ENCODE data around the gene HAUS7. TPM values are rescaled to one million over a fixed set of nuclear protein-coding genes. Genes with fewer than 3 reads are reported as not detected.

The HAUS7 gene
- total and polyA plus RNA-seq, 4 donors = 11.3 to 42.9 (median 28.0) TPM

- Histone ChIP-seq H3K9me3 (ENCODE audit: control insufficient read depth in 4 of 4, insufficient read depth in 3 of 4, low read length in 3 of 4) (peaks cover 0 to 4% (median 0%) of the 10 kb centered on the region in 4 donors), H3K27me3 (ENCODE audit: control insufficient read depth in 3 of 3, insufficient read depth in 3 of 3, low read length in 2 of 3) (no peaks in the 10 kb centered on the region), H3K36me3 (ENCODE audit: control insufficient read depth in 4 of 4, insufficient read depth in 4 of 4, low read length in 4 of 4) (no peaks in the 10 kb centered on the region), H3K4me1 (ENCODE audit: control insufficient read depth in 5 of 5, insufficient read depth in 5 of 5, low read length in 5 of 5) (peaks cover 0 to 37% (median 11%) of the 10 kb centered on the region in 5 donors), H3K27ac (ENCODE audit: low read depth in 1 of 2, low read length in 1 of 2) (no peak overlapping the region), H3K4me3 (no peak overlapping the region), H3K9ac (ENCODE audit: insufficient read depth in 1 of 2, low read length in 2 of 2) (no peak overlapping the region)
- no peak for DNase-seq
- WGBS, 2 donors = 91% methylated on average over 13 of the region's 13 CpGs; no CpG with 5 or more reads in 1 of the 2 donors
- ATAC-seq (ENCODE audit: insufficient read depth, low FRiP score) = no peak
- no peak for TF ChIP-seq CTCF (IDR thresholded peaks at IDR 0.05; ENCODE audit: control extremely low read depth, extremely low read depth)
Observed at GRCh38 chrX:153481043-153481442, 10.7 kb upstream of the HAUS7 start.

- H3K27me3 ChIP-seq (ENCODE audit: control insufficient read depth in 3 of 3, insufficient read depth in 3 of 3, low read length in 2 of 3) = no peaks in the 10 kb centered on the region
- peaks cover 0 to 7% (median 0%) of the 10 kb centered on the region in 4 donors for H3K9me3 ChIP-seq (ENCODE audit: control insufficient read depth in 4 of 4, insufficient read depth in 3 of 4, low read length in 3 of 4)
- H3K4me3 ChIP-seq = no peak overlapping the region
- no peak overlapping the region for H3K9ac ChIP-seq (ENCODE audit: insufficient read depth in 1 of 2, low read length in 2 of 2)
- WGBS, 2 donors = 84 to 90% methylated on average over 2 to 16 of the region's 16 CpGs
- no peak for TF ChIP-seq CTCF (IDR thresholded peaks at IDR 0.05; ENCODE audit: control extremely low read depth, extremely low read depth)
- H3K36me3 ChIP-seq (ENCODE audit: control insufficient read depth in 4 of 4, insufficient read depth in 4 of 4, low read length in 4 of 4) = no peaks in the 10 kb centered on the region
- no peak for DNase-seq
- ATAC-seq (ENCODE audit: insufficient read depth, low FRiP score) = no peak
- no peak overlapping the region for H3K27ac ChIP-seq (ENCODE audit: low read depth in 1 of 2, low read length in 1 of 2)
- peaks cover 0 to 30% (median 11%) of the 10 kb centered on the region in 5 donors for H3K4me1 ChIP-seq (ENCODE audit: control insufficient read depth in 5 of 5, insufficient read depth in 5 of 5, low read length in 5 of 5)
Observed at GRCh38 chrX:153478746-153479145, 8.4 kb upstream of the HAUS7 start.

- Histone ChIP-seq H3K27me3 (ENCODE audit: control insufficient read depth in 3 of 3, insufficient read depth in 3 of 3, low read length in 2 of 3) (no peaks in the 10 kb centered on the region), H3K9ac (ENCODE audit: insufficient read depth in 1 of 2, low read length in 2 of 2) (no peak overlapping the region), H3K4me3 (no peak overlapping the region), H3K9me3 (ENCODE audit: control insufficient read depth in 4 of 4, insufficient read depth in 3 of 4, low read length in 3 of 4) (peaks cover 0 to 7% (median 0%) of the 10 kb centered on the region in 4 donors), H3K36me3 (ENCODE audit: control insufficient read depth in 4 of 4, insufficient read depth in 4 of 4, low read length in 4 of 4) (no peaks in the 10 kb centered on the region), H3K27ac (ENCODE audit: low read depth in 1 of 2, low read length in 1 of 2) (no peak overlapping the region), H3K4me1 (ENCODE audit: control insufficient read depth in 5 of 5, insufficient read depth in 5 of 5, low read length in 5 of 5) (peaks cover 0 to 30% (median 11%) of the 10 kb centered on the region in 5 donors)
- DNase-seq (peak in 2 of 3 donors; percentile 34 to 46), ATAC-seq (ENCODE audit: insufficient read depth, low FRiP score) (no peak)
- TF ChIP-seq CTCF (IDR thresholded peaks at IDR 0.05; ENCODE audit: control extremely low read depth, extremely low read depth) = no peak
- 69 to 79% methylated on average over 8 to 9 of the region's 9 CpGs for WGBS, 2 donors
Observed at GRCh38 chrX:153477901-153478300, 7.5 kb upstream of the HAUS7 start.

- no peak for ATAC-seq (ENCODE audit: insufficient read depth, low FRiP score)
- no peak for TF ChIP-seq CTCF (IDR thresholded peaks at IDR 0.05; ENCODE audit: control extremely low read depth, extremely low read depth)
- Histone ChIP-seq H3K36me3 (ENCODE audit: control insufficient read depth in 4 of 4, insufficient read depth in 4 of 4, low read length in 4 of 4) (no peaks in the 10 kb centered on the region), H3K4me3 (no peak overlapping the region), H3K27ac (ENCODE audit: low read depth in 1 of 2, low read length in 1 of 2) (peak overlapping the region; percentile 2 to 62), H3K4me1 (ENCODE audit: control insufficient read depth in 5 of 5, insufficient read depth in 5 of 5, low read length in 5 of 5) (peaks cover 0 to 30% (median 11%) of the 10 kb centered on the region in 5 donors), H3K9ac (ENCODE audit: insufficient read depth in 1 of 2, low read length in 2 of 2) (peak overlapping the region in 1 of 2 donors; percentile 47), H3K27me3 (ENCODE audit: control insufficient read depth in 3 of 3, insufficient read depth in 3 of 3, low read length in 2 of 3) (no peaks in the 10 kb centered on the region), H3K9me3 (ENCODE audit: control insufficient read depth in 4 of 4, insufficient read depth in 3 of 4, low read length in 3 of 4) (peaks cover 0 to 7% (median 0%) of the 10 kb centered on the region in 4 donors)
- 65 to 67% methylated on average over 6 to 11 of the region's 11 CpGs for WGBS, 2 donors
- DNase-seq = no peak
Observed at GRCh38 chrX:153477364-153477857, 7.0 kb upstream of the HAUS7 start.

All from lung (tissue), 12 donors.